HG03432 (cell line): Measurements from ENCODE around the gene FHL1.

Experiments used
- ATAC-seq: cut with Tn5 transposase; IDR thresholded peaks from one replicate; pipeline ENCODE4 v1.9.1; 2021; ENCODE audit warnings: mild to moderate bottlenecking, moderate library complexity; ENCODE audit not compliant: unreplicated experiment

FHL1 gene

DNA sequence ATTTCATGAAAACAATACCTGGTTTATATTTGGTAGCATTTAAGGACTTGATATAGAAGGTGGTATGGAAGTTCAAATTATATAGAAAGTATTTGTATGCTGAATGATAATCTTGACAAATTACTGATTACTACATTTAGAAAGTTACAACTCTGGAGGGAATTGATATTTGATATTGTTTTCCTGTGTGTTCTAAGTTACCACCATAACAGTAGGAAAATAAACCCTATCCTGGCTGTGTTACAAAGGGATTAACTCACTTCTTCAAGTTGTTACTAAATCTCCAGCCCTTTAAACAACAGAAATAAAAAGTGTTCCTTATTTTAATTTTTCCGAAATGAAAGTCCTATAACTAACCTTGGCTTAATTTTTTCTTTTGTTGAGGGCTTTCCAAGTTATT lies 36.6 kb downstream of the FHL1 start:
- no peak for ATAC-seq

- no peak for ATAC-seq
Measured at GRCh38 chrX:136185401-136186022, 38.2 kb downstream of the FHL1 start.

DNA sequence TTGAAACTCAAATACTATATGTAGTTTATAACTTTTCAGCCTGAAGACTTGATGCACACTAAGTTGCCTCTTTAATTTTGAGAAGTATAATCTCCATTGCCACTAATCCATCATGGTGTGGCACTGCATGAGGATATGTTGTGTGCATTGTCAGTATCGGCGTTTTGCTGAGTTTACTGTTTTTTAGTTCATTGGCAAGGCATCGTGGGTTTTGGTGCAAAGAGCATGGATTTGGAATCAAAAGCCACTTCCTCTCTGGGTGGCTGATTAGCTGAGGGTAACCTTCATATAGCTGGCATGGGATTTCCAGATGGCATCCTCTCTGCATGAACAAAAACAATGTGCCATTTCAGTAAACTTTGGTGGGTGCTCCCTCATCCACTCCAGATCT lies 38.7 kb downstream of the FHL1 start:
- ATAC-seq, result no peak

GRCh38 chrX:136189222-136189621 lies 41.9 kb downstream of the FHL1 start:
- no peak for ATAC-seq

GRCh38 chrX:136190038-136190713 lies 42.8 kb downstream of the FHL1 start:
- no peak for ATAC-seq

DNA sequence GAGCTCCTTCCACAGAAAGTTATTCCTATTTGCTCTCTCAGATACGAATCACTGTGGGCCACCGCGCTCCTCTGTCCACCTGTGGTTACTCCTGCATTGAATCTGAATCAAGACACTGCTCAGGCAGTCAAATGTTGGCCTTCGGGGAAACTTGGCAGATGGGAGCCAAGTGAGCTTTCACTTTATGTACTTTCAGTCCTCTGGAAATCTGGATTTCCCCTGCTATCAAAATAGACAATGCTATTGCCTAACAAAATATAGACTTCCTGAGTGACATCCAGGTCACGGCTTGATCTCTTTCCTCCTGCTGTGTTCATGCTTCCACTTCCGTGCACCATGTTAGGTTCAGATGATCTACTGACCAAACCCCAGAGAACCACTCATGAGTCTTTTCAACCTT lies 43.8 kb downstream of the FHL1 start:
- no peak for ATAC-seq

GRCh38 chrX:136192135-136192534 lies 44.8 kb downstream of the FHL1 start:
- ATAC-seq, result no peak

DNA sequence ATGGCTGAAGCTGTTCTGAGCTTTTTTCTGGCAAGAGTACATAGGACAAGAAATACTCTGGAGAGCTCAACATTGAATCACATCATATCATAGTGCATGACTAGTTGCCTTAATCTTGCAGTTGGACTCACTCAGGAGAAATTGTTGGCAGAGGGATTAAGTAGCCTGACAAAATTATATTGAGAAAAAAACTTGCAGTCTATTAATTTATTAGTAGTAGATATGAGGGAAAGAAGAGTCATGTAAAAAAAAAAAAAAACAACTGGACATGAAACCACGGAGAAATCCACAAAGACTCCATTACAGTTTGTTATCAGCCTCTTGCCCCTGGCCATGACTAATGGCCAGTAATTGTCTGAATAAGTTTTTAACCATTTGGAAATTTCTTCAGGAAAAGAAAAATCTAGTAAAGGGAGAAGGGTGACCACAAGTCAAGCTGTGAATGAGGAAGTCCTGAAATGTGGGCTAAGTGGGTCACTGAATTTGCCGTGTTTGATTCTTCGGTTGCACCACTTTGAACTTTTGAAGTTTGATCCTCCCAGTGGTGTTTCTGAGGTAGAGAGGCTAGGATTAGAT lies 45.6 kb downstream of the FHL1 start:
- ATAC-seq, result no peak

DNA sequence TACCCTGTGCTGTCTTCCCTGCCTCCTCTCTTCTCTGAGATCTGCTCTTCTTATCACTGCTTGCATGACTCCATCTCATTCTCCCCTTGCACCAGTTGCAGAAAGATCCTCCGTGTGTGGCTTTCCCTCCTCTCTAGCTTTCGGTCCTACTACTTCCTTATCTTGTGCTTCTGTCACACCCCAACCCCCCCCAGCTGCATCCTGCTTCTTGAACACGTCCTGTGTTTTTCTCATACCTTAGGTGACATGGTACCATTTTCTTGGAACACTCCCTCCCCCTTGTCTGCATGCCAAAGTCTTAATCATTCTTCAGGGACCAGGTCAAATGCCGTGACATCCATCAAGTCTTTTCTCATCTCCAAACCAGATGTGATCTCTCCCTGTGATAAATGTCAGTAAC lies 46.4 kb downstream of the FHL1 start:
- ATAC-seq, result no peak

- ATAC-seq, result no peak
Measured at GRCh38 chrX:136194536-136194935, 47.2 kb downstream of the FHL1 start.

DNA sequence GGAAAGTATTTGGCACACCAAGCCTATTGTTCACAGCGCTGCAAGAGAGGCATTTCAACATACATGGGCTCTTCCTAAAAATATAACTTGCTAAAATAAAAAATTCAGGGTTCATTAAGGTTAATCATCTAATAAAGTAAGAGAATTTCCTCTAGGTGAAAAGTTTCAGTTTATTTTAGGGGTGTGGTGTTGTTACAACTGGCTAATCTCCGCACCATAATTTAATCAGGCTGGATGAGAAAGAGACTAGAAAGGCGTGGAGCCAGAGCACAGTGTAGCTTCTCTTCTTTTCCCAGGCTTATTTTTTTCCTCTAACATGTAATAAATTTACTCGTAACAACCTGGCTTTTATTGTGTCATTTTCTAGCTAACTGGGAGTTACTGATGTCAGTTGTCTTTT lies 47.9 kb downstream of the FHL1 start:
- ATAC-seq, result no peak

GRCh38 chrX:136196691-136197155 lies 49.4 kb downstream of the FHL1 start:
- no peak for ATAC-seq

DNA sequence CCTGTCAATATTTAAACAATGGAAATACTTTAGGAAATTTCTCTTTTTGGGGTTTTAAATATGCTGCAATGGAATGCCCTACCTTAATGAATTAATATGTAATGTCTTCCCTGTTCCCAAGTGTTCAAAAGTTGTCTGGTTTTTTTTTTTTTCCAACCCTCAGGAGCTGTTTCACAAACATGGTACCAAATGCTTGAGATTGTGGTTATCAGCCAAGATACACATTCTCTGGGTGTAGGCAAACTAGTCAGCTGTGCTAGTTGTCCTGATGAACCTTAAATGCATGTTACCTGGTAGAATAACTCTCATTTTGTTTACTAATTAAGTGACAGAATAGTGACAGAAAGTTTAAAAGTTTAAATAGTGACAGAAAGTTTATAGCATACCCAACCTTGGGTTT lies 50.7 kb downstream of the FHL1 start:
- no peak for ATAC-seq

- no peak for ATAC-seq
Measured at GRCh38 chrX:136198678-136199243, 51.4 kb downstream of the FHL1 start.

DNA sequence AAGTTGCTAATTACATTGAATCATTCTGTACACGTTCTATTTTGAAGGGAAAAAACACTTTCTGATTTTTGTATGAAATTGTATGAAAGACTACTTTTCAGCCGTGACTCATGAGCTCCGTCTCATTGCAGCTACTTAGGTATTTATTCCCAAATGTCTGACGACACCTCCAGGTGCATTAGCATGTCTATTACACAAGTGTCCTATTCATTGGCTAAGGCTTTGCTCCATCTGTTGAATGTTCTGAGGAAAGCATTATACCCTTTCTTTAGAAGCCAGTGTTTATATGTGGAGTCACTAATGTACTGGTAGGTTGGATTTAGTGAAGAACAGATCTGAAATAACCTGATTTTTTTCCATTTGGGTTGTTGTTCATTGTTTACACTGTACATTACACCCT lies 52.0 kb downstream of the FHL1 start:
- ATAC-seq, result no peak

GRCh38 chrX:136200466-136200865 lies 53.1 kb downstream of the FHL1 start:
- no peak for ATAC-seq

- ATAC-seq, result no peak
Measured at GRCh38 chrX:136201601-136202000, 54.3 kb downstream of the FHL1 start.

DNA sequence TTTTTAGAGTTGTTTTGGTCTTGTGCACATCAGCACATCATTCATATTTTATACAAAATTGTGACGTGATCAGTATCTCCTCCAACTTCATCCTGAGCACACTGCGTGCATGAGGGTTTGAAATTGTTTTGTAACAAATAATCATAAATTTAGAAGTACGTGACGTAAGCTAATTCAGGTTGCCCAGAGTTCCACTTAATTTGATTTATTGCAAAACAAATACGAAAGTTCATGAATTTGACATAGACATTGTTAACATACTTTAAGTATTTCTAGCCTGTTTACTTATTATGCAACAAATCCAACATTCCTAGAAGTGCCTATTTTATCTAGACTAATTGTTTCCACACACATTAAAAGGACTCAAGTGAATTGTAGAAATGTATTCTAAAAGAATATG lies 55.6 kb downstream of the FHL1 start:
- no peak for ATAC-seq

GRCh38 chrX:136203438-136203837 lies 56.1 kb downstream of the FHL1 start:
- ATAC-seq, result no peak

GRCh38 chrX:136203951-136204350 lies 56.6 kb downstream of the FHL1 start:
- ATAC-seq, result no peak

DNA sequence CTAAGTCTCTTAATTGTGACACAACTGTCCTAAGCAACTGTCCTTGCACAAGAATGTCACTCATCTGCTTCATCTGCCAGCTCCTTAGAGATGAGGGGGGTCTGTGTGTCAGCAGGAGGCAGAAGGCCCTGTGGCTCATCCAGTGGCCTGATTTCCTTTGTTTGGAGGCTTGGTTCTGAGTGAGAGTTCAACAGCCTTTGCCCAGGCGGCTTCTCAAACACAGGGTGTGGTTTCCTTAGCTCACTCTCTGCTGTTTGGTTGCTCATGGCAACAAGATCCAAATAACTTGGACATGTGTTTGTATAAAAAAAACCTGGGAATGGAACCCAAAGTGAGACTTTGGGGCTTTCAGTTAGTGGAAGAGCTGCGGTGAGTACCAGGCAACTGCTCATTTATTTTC lies 57.2 kb downstream of the FHL1 start:
- no peak for ATAC-seq

DNA sequence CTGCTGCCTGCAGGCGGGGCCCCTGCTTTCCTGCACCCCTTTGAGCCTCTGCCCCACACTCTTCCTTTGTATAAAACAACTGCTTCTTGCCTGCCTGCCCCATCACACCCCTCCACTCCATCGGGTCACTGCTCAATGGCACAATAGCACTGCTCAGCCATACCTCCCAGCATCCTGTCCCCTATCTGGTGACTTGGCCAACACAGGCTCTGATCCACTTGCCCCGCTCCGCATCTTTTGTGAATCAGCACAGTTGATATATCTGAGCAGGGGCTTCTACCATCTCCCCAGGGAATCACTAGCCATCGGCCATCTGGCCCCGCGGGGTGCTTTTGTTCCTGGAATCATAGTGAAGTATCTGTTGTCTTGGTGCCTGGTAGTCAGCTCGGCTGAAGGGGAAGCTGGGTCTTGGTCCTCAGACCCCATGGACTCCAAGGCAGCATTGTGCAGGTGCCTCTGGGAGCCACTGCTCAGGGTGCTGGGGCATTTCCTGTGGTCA lies 58.6 kb downstream of the FHL1 start:
- ATAC-seq, result no peak
